Muscle of arm (tissue), 12 donors: Measurements from ENCODE around the gene NEDD8. TPM values are rescaled to one million over a fixed set of nuclear protein-coding genes. Genes with fewer than 3 reads are reported as not detected.

Experiments
- DNase-seq: peaks from one replicate; pipeline ENCODE4 v3.0.0-alpha.2; 2013
- polyA plus RNA-seq, 12 donors: library from polyadenylated mRNA; unstranded; fragments of 120-200 nt; gene quantifications; one replicate each; pipeline ENCODE4 v1.2.1, GENCODE V29; 2013; ENCODE audit not compliant: insufficient read length in 12 of 12

Gene NEDD8
- polyA plus RNA-seq, 12 donors: 123 to 211 (median 177) TPM; not detected in 1

- DNase-seq: no peak
Observed at GRCh38 chr14:24267516-24267915, 35.3 kb upstream of the NEDD8 start.

DNA sequence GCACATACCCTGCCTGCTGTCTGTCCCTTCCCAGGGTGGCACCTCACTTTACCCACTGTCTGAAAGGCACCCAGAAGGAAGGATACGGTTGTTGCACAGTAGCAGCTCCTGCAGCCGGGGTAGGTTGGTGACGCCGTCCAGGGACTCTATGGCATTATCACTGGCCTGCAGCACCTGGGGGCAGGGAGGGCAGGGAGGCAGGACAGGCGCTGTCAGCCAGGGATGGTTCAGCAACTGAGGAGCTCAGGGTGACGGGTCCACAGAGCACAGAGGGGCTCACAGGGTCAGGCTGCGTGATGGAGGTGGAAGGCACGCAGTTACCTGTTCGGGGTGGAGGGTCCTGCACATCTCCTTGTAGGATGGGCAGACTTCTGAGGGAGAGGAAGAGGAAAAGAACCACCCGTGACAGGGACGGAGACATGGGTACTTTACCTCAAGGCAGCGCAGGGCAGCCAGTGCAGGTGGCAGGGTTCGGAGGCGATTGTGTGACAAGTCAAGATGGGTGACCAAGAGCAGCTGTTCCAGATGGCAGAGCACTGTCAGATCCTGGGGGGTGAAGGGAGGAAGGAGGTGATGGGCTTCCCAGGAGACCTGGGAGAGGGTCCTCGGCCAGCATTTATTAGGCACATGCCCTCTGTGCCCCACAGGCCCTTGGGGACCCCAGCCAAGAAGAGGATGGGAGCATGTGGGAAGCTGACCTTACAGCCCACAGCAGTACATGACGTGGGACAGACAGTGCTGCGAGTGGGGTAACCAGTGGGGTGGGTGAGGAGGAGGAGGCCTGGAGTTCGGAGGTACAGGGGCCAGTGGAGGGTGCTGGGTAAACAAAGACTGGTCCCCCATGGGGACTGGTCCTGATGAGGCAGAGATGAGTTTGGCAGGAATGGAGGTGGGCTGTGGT, 34.4 kb upstream of the NEDD8 start:
- no peak for DNase-seq

DNA sequence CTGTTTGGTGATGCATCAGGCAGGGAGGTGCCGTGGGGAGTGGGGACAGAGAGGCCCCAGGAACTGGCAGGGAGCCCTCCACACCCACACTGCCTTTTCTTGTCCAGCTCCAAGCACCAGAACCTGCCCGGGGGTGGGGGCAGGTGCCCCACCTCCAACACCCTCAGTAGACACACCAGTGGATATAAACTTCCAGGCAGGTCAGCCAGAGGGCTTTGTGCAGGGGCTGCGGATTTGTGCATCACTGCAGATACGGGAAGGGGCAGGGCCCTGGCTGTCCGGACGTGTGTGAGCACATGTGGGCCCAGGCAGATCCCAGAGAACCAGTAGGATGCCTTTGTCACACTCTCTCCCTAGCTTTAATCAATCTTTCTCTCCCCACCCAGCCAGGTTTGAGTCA, 32.1 kb upstream of the NEDD8 start:
- DNase-seq: no peak

GRCh38 chr14:24263848-24264247, 31.7 kb upstream of the NEDD8 start:
- DNase-seq: no peak

DNA sequence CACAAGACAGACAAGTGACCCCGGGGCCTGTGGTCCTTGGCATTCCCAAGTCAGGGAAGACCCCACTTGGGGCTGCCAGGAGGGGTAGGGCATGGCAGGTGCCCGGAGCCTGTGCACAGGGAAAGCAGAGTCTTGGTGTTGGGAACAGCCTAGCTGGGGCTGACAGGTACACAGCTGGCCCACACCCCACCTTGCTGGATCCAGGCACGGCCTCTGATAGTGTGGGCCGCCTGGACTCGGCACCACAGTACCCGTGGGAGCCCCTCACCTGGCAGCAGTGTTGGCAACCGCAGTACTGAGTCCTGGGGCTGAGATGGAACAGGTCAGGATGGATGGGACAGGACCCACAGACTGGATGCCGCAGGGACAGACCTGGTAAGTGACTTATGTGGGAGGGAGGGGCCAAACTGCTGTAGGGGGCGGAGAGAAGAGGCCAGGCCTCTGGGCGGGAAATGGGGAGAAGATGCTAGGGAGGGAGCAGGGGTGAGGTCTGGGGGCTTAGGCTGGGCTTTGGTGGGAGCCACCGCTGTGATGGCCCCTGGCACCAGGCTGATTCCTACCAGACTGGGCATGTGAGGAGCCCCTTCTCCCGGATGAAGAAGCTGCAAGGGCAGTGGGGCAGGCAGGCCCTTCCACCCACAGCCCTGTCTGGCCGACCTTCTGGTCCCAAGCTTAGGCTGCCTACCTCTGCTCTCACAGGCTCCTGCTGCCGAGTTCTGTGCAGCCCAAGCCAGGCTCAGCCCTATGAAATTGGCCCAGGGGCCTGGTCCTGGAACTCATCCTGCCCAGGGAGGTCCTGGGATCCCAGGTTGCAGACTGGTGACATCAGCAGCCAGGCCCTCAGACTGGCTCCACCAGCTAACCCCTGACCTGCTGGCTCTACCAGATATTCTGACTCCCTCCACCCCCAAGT, 30.9 kb upstream of the NEDD8 start, which contains the start of gene TGM1:
TSS of gene TGM1 (minus strand) at position 357 of the 913 bp plus-strand sequence. CDS start 825 bp downstream, outside the sequence.
- no peak for DNase-seq

DNA sequence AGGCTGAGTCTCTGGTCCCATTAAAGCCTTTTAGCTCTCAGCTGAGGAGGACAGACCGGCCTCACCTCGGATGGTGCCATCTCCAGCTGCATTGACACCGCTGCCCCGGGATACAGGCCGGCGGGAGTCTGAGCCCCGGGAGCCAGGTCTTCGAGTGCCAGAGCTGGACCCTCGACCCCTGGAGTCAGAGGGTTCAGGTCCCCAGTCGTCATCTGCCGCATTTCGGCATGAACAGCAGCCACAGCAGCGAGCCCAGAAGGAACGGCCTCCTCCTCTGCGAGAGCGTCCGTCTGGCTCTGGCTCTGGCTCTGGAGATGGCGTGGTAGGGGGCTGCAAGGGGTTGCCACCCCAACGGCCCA, 29.8 kb upstream of the NEDD8 start:
- no peak for DNase-seq

GRCh38 chr14:24261256-24261968, 29.2 kb upstream of the NEDD8 start:
- DNase-seq: no peak

DNA sequence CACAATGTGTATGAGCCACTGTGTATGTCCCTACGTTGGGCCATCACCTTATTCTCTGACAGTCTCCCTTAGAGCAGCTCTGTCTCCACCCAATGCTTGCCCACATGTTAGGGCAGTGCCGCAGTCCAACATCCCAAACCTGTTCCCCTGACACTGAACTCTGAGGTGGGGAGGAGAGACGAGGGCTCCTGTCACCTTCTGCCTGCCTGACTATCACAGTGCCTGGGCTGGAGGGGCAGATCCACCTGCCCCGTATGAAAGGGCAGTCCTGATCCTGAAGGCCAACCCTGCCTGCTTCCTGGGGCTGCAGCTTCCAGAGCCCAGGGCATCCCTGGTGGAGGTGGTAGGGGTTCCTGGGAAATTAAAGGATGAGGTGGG, 28.6 kb upstream of the NEDD8 start:
- DNase-seq: no peak

DNA sequence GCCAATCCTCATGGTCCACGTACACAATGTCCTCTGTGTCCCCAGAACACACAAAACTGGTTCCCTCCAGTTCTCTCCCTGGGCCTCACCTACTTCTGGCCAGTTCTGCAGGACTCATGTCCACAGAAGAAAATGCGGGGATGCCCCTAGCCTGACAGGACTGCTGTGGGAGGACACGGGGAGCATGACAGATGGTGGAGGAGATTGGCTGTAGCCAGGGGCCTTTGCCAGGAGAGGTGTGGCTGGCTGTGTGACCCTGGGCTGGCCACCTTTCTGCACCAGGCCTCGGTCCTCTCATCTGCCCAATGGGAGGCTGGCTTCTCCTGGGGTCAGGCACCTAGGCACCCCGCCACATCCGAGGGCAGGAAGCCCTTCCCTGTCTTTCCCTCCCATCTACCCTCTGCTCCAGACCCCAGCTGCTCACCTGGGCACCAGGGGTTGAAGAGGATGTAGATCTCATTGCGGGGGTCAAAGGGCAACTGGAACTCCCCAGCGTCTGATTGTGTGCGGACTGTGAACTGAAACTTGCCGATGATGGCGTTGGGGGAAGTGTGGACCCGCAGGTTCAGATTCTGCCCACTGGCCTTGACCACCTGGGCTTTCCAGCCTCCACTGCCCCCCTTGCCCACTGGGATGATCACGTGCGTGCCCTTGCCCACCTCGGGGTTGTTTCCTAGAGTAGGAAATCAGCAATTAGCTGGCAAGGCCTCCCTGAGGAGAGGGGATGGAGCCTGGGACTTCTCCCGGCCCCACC, 28.0 kb upstream of the NEDD8 start:
- no peak for DNase-seq

DNA sequence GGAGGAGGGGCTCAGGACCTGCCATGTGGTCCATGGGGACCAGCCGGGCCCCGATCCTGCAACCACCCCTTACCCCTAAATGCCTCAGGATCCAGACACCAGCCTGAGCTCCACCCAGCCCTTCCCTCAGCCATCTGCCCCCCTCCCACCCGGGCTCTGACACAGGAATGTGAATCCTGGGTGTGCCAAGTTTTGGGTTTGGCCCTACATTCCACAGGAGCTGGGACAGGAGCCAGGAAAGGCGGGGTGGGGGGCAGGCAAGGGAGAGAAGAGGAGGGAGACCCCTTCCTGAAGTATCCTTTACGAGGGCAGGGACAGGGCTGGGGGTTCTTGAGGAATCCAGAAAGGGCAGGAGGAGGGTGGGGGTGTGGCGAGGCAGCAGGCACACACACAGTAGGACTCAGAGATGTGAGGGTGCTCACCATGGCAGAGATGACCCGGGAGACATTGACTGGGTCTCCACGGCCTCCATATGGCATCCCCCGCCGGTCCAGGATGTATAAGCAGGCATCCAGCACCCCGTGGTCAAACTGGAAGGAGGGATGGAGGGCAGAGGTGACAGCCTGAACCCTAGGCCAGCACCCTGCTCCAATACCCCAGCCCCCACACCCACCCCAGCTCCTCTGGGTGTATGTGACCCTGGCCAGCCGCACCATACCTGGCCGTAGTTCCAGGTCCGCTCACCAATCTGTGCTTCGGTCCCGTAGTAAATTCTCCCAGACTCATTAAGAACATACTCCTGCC, 27.3 kb upstream of the NEDD8 start:
- DNase-seq: no peak

GRCh38 chr14:24258548-24259265, 26.5 kb upstream of the NEDD8 start:
- no peak for DNase-seq

DNA sequence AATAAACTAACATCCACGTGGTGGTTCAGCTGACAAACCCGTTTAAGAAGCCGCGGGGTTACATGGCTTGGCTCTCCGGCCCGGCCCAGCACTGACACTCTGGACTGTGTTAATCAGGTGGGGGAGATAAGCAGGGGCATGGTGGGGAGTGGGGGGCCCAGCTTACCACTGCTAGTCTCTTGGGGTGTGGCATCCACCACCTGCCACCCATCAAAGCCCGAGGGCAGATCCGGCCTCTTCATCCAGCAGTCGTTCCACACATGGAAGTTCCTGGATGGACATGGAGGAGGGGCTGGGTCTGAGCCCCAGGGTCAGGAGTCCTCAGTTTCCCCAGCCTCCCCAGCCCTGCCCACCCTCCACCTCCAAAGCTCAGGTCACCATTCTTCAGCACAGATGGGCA, 26.0 kb upstream of the NEDD8 start:
- no peak for DNase-seq

GRCh38 chr14:24256960-24257359, 24.8 kb upstream of the NEDD8 start:
- no peak for DNase-seq

DNA sequence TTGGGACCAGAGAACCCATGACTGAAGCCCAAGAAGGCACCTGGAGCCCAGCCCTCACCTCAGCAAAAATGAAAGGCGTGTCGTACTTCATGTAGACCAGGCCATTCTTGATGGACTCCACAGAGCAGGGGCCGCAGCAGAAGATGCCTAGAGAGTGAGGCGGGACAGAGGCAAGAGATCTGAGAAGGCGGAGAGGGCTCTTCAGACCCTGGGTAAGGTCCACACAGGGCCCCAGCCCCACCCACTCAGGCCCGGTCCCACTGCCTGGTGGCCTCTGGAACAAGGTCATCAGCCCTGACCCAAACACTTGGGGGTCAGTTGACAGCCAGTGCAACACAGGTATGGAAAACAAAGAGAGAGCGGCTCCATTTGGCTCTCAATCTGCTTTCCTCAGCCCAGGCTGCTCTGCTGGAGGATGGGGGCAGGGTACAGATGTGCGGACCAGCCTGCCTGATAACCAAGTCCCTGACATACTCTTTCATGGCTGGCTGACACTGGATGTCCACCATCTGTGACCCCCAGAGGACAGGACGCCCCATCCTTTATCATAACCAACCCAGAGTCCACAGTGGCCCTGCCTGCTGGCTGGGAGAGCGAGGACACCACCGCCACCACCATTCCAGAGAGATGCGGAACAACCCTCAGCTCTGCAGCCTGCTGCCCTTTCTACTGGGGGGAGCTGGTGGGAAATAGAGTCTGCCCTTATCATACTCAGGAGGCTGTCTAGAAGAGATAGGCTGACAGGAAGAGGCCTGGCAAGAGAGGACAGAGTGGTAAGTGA, 24.0 kb upstream of the NEDD8 start:
- DNase-seq: no peak

- DNase-seq: no peak
Observed at GRCh38 chr14:24255438-24255837, 23.3 kb upstream of the NEDD8 start.

DNA sequence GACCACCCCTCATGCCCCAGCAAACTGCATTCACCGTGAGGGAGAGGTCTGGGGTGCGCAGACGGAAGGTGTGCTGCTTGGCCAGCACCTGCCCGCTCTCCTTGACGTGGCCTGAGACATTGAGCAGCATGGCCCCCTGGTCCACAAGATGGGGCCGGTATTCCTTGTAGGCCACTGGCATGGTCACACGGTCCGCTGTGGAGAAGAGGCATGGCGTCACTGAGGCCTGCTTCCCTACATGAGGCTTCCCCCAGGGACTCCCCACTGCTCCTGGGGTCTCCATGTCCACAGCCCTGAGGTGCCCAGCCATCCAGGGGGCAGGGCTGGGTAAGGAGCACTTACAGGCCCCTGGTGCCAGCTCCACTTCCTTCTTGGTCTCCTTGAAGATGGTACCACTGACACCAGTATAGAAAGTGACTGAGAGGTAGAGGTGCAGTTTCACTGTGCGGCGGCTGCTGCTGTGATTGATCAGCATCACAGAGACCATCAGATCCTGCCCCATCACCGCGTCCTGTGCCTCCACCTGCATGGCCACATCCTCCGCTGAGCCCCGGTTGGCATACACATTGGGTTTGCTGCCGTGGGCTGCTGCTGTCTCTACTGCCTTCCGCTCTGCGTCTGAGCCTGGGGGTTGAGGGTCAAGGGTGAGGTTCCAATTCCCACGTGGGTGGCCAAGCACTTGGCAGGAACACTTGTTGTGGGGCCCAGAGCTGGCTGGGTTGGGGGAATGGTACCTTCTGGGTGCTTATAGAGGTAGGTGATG, 22.6 kb upstream of the NEDD8 start:
- DNase-seq: no peak

DNA sequence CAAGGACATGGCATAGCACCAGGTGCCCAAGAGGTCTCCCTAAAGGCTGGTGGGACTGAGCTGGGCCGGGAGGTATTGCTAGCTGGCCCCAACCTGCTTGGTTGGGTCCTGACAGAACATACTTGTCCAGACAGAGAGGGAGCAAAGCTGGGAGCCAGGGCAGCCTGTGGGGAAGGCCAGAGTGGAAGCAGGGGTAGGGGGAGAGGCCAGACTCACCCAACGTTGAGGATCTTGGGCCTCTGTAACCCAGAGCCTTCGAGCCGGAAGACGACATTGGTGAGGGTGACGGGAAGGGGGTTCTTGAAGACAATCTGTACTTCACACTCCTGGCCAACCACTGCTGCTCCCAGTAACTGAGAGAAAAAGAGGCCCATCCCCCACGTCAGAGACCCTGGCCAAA, 21.8 kb upstream of the NEDD8 start:
- no peak for DNase-seq
